Endothelial cell of umbilical vein (primary cell): ENCODE data around the gene SLC35B2. TPM values are rescaled to one million over a fixed set of nuclear protein-coding genes. Genes with fewer than 3 reads are reported as not detected.

ENCODE experiments used
- BruUV-seq: library from RNA; stranded (reverse); fragments of 400-500 nt; replicated peaks from 2 replicates; lab custom pipeline; 2021; lab: Mats Ljungman, UMichigan
- CTCF ChIA-PET: fragments of 300-600, 350-600 bp; sonication (Branson Sonifier 250); formaldehyde crosslinking; loops from one replicate; lab custom pipeline; 2021; ENCODE audit warnings: antibody characterized with exemption, inconsistent platforms; lab: Charles Lee
- POLR2A ChIA-PET: fragments of 300-600, 350-600 bp; sonication (Branson Sonifier 250); formaldehyde crosslinking; loops from one replicate; lab custom pipeline; 2021; ENCODE audit warnings: antibody characterized with exemption, inconsistent platforms; lab: Charles Lee
- DNase-seq: peaks from one replicate; pipeline ENCODE4 v3.0.0-alpha.2; 2011; ENCODE audit warnings: low read depth, low spot score
- FAIRE-seq: peaks from 2 replicates; lab custom pipeline; 2011; peaks lifted over from hg19 to GRCh38; lab: Jason Lieb, UNC
- H2AFZ ChIP-seq: 2 replicates; pipeline ENCODE4 v1.6.0; 2012; ENCODE audit warnings: low read depth, low read length, control low read depth, inconsistent platforms
- H3K27ac ChIP-seq: 2 replicates; pipeline ENCODE4 v1.5.1; 2011; ENCODE audit warnings: low read depth, mild to moderate bottlenecking, control low read depth, low read length, moderate library complexity; ENCODE audit not compliant: insufficient read depth
- H3K27me3 ChIP-seq, 2 experiments: 2 replicates each; pipeline versions ENCODE4 v1.6.0 to v1.6.1; 2011; ENCODE audit warnings: low read length in 2 of 2, mixed read lengths in 1 of 2; ENCODE audit not compliant: control insufficient read depth in 2 of 2, insufficient read depth in 2 of 2
- H3K36me3 ChIP-seq, 2 experiments: 2 replicates in 1 of 2; 3 replicates in 1 of 2; pipeline ENCODE4 v1.5.1; 2011; ENCODE audit warnings: low read length in 2 of 2, mild to moderate bottlenecking in 1 of 2, moderate library complexity in 1 of 2; ENCODE audit not compliant: control insufficient read depth in 2 of 2, insufficient read depth in 2 of 2; ENCODE audit errors: extremely low read depth in 1 of 2
- H3K4me1 ChIP-seq: 3 replicates; pipeline ENCODE4 v1.5.1; 2011; ENCODE audit warnings: mild to moderate bottlenecking, low read length; ENCODE audit not compliant: control insufficient read depth, insufficient read depth; ENCODE audit errors: extremely low read depth
- H3K4me2 ChIP-seq: 2 replicates; pipeline ENCODE4 v1.6.1; 2011; ENCODE audit warnings: low read length, control low read depth, mixed read lengths; ENCODE audit not compliant: insufficient read depth
- H3K4me3 ChIP-seq, 3 experiments: fragments of 200-600 bp in 1 of 3; sonication (generic), shearing (Covaris generic) in 1 of 3; replicated peaks in 1 of 3; 2 replicates each; pipeline ENCODE4 v1.5.1; 2011 to 2016; ENCODE audit warnings: control low read depth in 3 of 3, low read length in 3 of 3, mild to moderate bottlenecking in 2 of 3, inconsistent platforms in 1 of 3, low read depth in 1 of 3, moderate library complexity in 1 of 3; ENCODE audit not compliant: insufficient read depth in 1 of 3
- H3K79me2 ChIP-seq: 2 replicates; pipeline ENCODE4 v1.6.0; 2012; ENCODE audit warnings: low read length, inconsistent platforms; ENCODE audit not compliant: control insufficient read depth, insufficient read depth
- H3K9ac ChIP-seq: replicated peaks from 2 replicates; pipeline ENCODE3; 2011; ENCODE audit warnings: low read length, control low read depth; ENCODE audit not compliant: insufficient read depth; ENCODE audit errors: extremely low read depth
- H3K9me1 ChIP-seq: replicated peaks from 3 replicates; pipeline ENCODE4 v1.6.0; 2011; ENCODE audit warnings: mild to moderate bottlenecking, low read length; ENCODE audit not compliant: control insufficient read depth, insufficient read depth; ENCODE audit errors: extremely low read depth
- H3K9me3 ChIP-seq: replicated peaks from 2 replicates; pipeline ENCODE4 v1.5.1; 2012; ENCODE audit warnings: low read length, inconsistent platforms; ENCODE audit not compliant: control insufficient read depth, insufficient read depth
- H4K20me1 ChIP-seq: replicated peaks from 2 replicates; pipeline ENCODE3; 2011; ENCODE audit warnings: mild to moderate bottlenecking, low read length; ENCODE audit not compliant: control insufficient read depth, insufficient read depth; ENCODE audit errors: extremely low read depth
- CTCF ChIP-seq, 2 donors: IDR thresholded peaks; 1 replicate in 1 of 2; 2 replicates in 1 of 2; pipeline ENCODE4 v1.5.1; 2011; ENCODE audit warnings: low read length in 2 of 2, mild to moderate bottlenecking in 2 of 2, moderate library complexity in 2 of 2, control low read depth in 1 of 2, inconsistent platforms in 1 of 2, low read depth in 1 of 2; ENCODE audit not compliant: insufficient read depth in 1 of 2; ENCODE audit errors: extremely low read depth in 1 of 2
- EZH2 ChIP-seq: IDR thresholded peaks from 2 replicates; pipeline ENCODE4 v1.6.1; 2012; ENCODE audit warnings: borderline replicate concordance, low read depth, mild to moderate bottlenecking, moderate library complexity, low read length, inconsistent platforms; ENCODE audit not compliant: severe bottlenecking
- FOS ChIP-seq: IDR thresholded peaks from 2 replicates; pipeline ENCODE4 v1.6.1; 2011; ENCODE audit warnings: mild to moderate bottlenecking, low read length, moderate library complexity, borderline replicate concordance; ENCODE audit not compliant: insufficient read depth
- GATA2 ChIP-seq: IDR thresholded peaks from 2 replicates; pipeline ENCODE4 v1.7.0; 2011; ENCODE audit warnings: low read depth, mild to moderate bottlenecking, moderate library complexity, mixed read lengths, low read length; ENCODE audit not compliant: insufficient read length, insufficient read depth
- JUN ChIP-seq: IDR thresholded peaks from 2 replicates; pipeline ENCODE4 v1.6.1; 2011; ENCODE audit warnings: borderline replicate concordance, low read depth; ENCODE audit not compliant: insufficient read length, insufficient read depth
- MAX ChIP-seq: IDR thresholded peaks from 2 replicates; pipeline ENCODE4 v1.6.1; 2011; ENCODE audit not compliant: insufficient read depth, insufficient read length
- MYC ChIP-seq: IDR thresholded peaks from one replicate; pipeline ENCODE4 v1.6.1; 2011; ENCODE audit warnings: mild to moderate bottlenecking, low read depth, low read length
- POLR2A ChIP-seq: IDR thresholded peaks from 2 replicates; pipeline ENCODE4 v1.6.1; 2012; ENCODE audit warnings: low read depth, mild to moderate bottlenecking, control low read depth, low read length
- POLR2AphosphoS5 ChIP-seq: IDR thresholded peaks from 2 replicates; pipeline ENCODE4 v1.6.1; 2012; ENCODE audit warnings: low read depth, mild to moderate bottlenecking, control low read depth, low read length, moderate library complexity; ENCODE audit not compliant: insufficient read depth
- dilution Hi-C: fragments of 300-500 bp; cut with MboI; formaldehyde crosslinking; loops from one replicate; pipeline ENCODE4 v1.15.0; 2019; ENCODE audit warnings: low sequenced_read_pairs; ENCODE audit not compliant: extremely low pct_ligation_motif_present
- intact Hi-C: fragments of 100-400 bp; cut with micrococcal nuclease; formaldehyde crosslinking; loops from one replicate; pipeline ENCODE4 v1.10.0; 2022
- polyA plus RNA-seq, 4 experiments: library from polyadenylated mRNA; depleted of rRNA in 3 of 4; stranded (reverse) in 3 of 4; unstranded in 1 of 4; fragments of >200 nt; gene quantifications; 2 replicates each; pipeline versions ENCODE4 v1.2.1 to v1.2.3, GENCODE V29; 2011 to 2012; ENCODE audit warnings: missing spikeins in 1 of 4
- total RNA-seq: library from RNA; stranded (reverse); gene quantifications from 2 replicates; pipeline ENCODE4 v1.2.3, GENCODE V29; 2021

The SLC35B2 gene
- total and polyA plus RNA-seq, 2 donors (not counting 3 experiments of a cell fraction or from before 2014, with no cell fraction given), result 53.4 to 112 TPM

- H3K9me3 ChIP-seq, result no peaks in the 10 kb centered on the region
- H3K9me1 ChIP-seq, result no peaks in the 10 kb centered on the region
- ChIA-PET POLR2A (interaction anchor here (0.6 to 5.3 kb wide), 4 partner anchors 8 to 35 kb away, joined by 3 to 34 read pairs (median 4); partner anchors contain the start of gene HSP90AB1), CTCF (interaction anchor here (0.6 to 9.2 kb wide), 18 partner anchors 9 to 140 kb away, joined by 3 to 91 read pairs (median 5); partner anchors contain the start of gene HSP90AB1)
- no peaks in the 10 kb centered on the region for H3K36me3 ChIP-seq
- no peaks in the 10 kb centered on the region for H3K27me3 ChIP-seq
- no peak for TF ChIP-seq EZH2
- TF ChIP-seq MAX, result no peak
- TF ChIP-seq GATA2, result no peak
- TF ChIP-seq FOS, result no peak
- no peak for TF ChIP-seq MYC
- TF ChIP-seq POLR2A, result no peak
- no peak for TF ChIP-seq CTCF (IDR thresholded peaks at IDR 0.05; ENCODE audit: extremely low read depth in 1 of 2, insufficient read depth in 1 of 2, low read depth in 1 of 2, low read length in 2 of 2)
- no peak for TF ChIP-seq JUN
- TF ChIP-seq POLR2AphosphoS5, result no peak
- peak overlapping the region in 2 of 3 experiments; percentile 30 to 56 for H3K4me3 ChIP-seq
- dilution Hi-C loops (no loop called here), intact Hi-C loops (loop anchor here (1.0 to 2.0 kb wide), 6 partner anchors 12 to 117 kb away; partner anchors contain the start of gene SLC35B2)
- H2AFZ ChIP-seq, result no peak overlapping the region
- no peak for DNase-seq
- no TSS peak for BruUV-seq
- H3K4me2 ChIP-seq, result peak overlapping the region; percentile 86
- FAIRE-seq, result no peak
- H3K9ac ChIP-seq, result peak overlapping the region; percentile 72
- H3K4me1 ChIP-seq, result peaks cover 64% of the 10 kb centered on the region
- no peaks in the 10 kb centered on the region for H4K20me1 ChIP-seq
- peak overlapping the region; percentile 97 for H3K27ac ChIP-seq
- peaks cover 59% of the 10 kb centered on the region for H3K79me2 ChIP-seq
These were observed 35.4 kb downstream of the SLC35B2 start for GRCh38 chr6:44221961-44222335.
